Measurements from ENCODE around the gene ARHGEF7. TPM values are rescaled to one million over a fixed set of nuclear protein-coding genes. Genes with fewer than 3 reads are reported as not detected.

Gene ARHGEF7
- total RNA-seq, 4 donors from 2014 or later, result 88.7 to 119 (median 110) TPM

- peak overlapping the region; percentile 16 to 86 (median 77) for H3K27ac ChIP-seq
- H3K27me3 ChIP-seq, result no peaks in the 10 kb centered on the region
- 94 to 98% methylated on average over 8 of the region's 8 CpGs for WGBS, 2 donors
- H3K4me3 ChIP-seq, result no peak overlapping the region
- TF ChIP-seq POLR2A (IDR thresholded peaks at IDR 0.05) (no peak), EP300 (IDR thresholded peaks at IDR 0.05) (no peak), CTCF (IDR thresholded peaks at IDR 0.05) (no peak)
- peaks cover 4 to 79% (median 34%) of the 10 kb centered on the region in 4 donors for H3K4me1 ChIP-seq
- H3K9me3 ChIP-seq, result no peaks in the 10 kb centered on the region
- DNase-seq (ENCODE audit: low spot score in 2 of 2), result no peak
- H3K36me3 ChIP-seq, result peaks cover 0 to 11% (median 0%) of the 10 kb centered on the region in 3 donors
These were observed 61.3 kb downstream of the ARHGEF7 start for GRCh38 chr13:111176421-111176820.

GRCh38 chr13:111177081-111177711 lies 62.1 kb downstream of the ARHGEF7 start:
- Histone ChIP-seq H3K27ac (peak overlapping the region; percentile 50 to 86 (median 77)), H3K9me3 (no peaks in the 10 kb centered on the region), H3K4me3 (no peak overlapping the region), H3K4me1 (peaks cover 4 to 76% (median 31%) of the 10 kb centered on the region in 4 donors), H3K36me3 (peaks cover 0 to 11% (median 0%) of the 10 kb centered on the region in 3 donors), H3K27me3 (no peaks in the 10 kb centered on the region)
- TF ChIP-seq POLR2A (IDR thresholded peaks at IDR 0.05), result no peak
- peak in 1 of 2 donors; percentile 49 for TF ChIP-seq EP300 (IDR thresholded peaks at IDR 0.05)
- WGBS, 2 donors, result 32 to 41% methylated on average over 14 of the region's 14 CpGs
- peak in 1 of 2 donors; percentile 22 for DNase-seq (ENCODE audit: low spot score in 2 of 2)

- no peak for TF ChIP-seq CTCF (IDR thresholded peaks at IDR 0.05)
- peak in 1 of 2 donors; percentile 53 for TF ChIP-seq EP300 (IDR thresholded peaks at IDR 0.05)
- Histone ChIP-seq H3K4me1 (peaks cover 4 to 74% (median 31%) of the 10 kb centered on the region in 4 donors), H3K36me3 (peaks cover 0 to 11% (median 0%) of the 10 kb centered on the region in 3 donors), H3K27me3 (no peaks in the 10 kb centered on the region), H3K9me3 (no peaks in the 10 kb centered on the region), H3K4me3 (no peak overlapping the region), H3K27ac (peak overlapping the region; percentile 50 to 86 (median 77))
- no peak for DNase-seq (ENCODE audit: low spot score in 2 of 2)
- 44 to 49% methylated on average over 6 of the region's 6 CpGs for WGBS, 2 donors
These were observed 62.8 kb downstream of the ARHGEF7 start for GRCh38 chr13:111177921-111178320.

- no peaks in the 10 kb centered on the region for H3K27me3 ChIP-seq
- WGBS, 2 donors, result 32 to 34% methylated on average over 4 of the region's 4 CpGs
- no peak overlapping the region for H3K4me3 ChIP-seq
- H3K36me3 ChIP-seq, result peaks cover 0 to 6% (median 0%) of the 10 kb centered on the region in 3 donors
- TF ChIP-seq EP300 (IDR thresholded peaks at IDR 0.05) (no peak), POLR2A (IDR thresholded peaks at IDR 0.05) (no peak), CTCF (IDR thresholded peaks at IDR 0.05) (no peak)
- peaks cover 4 to 75% (median 31%) of the 10 kb centered on the region in 4 donors for H3K4me1 ChIP-seq
- no peaks in the 10 kb centered on the region for H3K9me3 ChIP-seq
- DNase-seq (ENCODE audit: low spot score in 2 of 2), result no peak
- H3K27ac ChIP-seq, result peak overlapping the region; percentile 50 to 86 (median 77)
These were observed 63.3 kb downstream of the ARHGEF7 start for GRCh38 chr13:111178402-111178801.

- H3K36me3 ChIP-seq, result peaks cover 0 to 4% (median 0%) of the 10 kb centered on the region in 3 donors
- WGBS, 2 donors, result 72 to 77% methylated on average over 6 of the region's 6 CpGs
- H3K4me3 ChIP-seq, result no peak overlapping the region
- no peak for DNase-seq (ENCODE audit: low spot score in 2 of 2)
- no peaks in the 10 kb centered on the region for H3K9me3 ChIP-seq
- no peak for TF ChIP-seq CTCF (IDR thresholded peaks at IDR 0.05)
- no peak for TF ChIP-seq EP300 (IDR thresholded peaks at IDR 0.05)
- TF ChIP-seq POLR2A (IDR thresholded peaks at IDR 0.05), result no peak
- peak overlapping the region in 3 of 4 donors; percentile 18 to 86 (median 79) for H3K27ac ChIP-seq
- no peaks in the 10 kb centered on the region for H3K27me3 ChIP-seq
- peaks cover 4 to 82% (median 47%) of the 10 kb centered on the region in 4 donors for H3K4me1 ChIP-seq
These were observed 65.0 kb downstream of the ARHGEF7 start for GRCh38 chr13:111179908-111180760.
